Neural progenitor cell (in vitro differentiated cells): Measurements from ENCODE around the gene SCYL3. TPM values are rescaled to one million over a fixed set of nuclear protein-coding genes. Genes with fewer than 3 reads are reported as not detected.

Experiments
- DNase-seq: peaks from one replicate; pipeline ENCODE4 v3.0.0-alpha.2; 2016; ENCODE audit warnings: low spot score
- H2AFZ ChIP-seq: fragments of 200-600 bp; sonication (generic); replicated peaks from 2 replicates; pipeline ENCODE4 v1.6.1; 2016; ENCODE audit warnings: antibody characterized with exemption
- H3F3A ChIP-seq: fragments of 200-600 bp; sonication (generic); 2 replicates; pipeline ENCODE4 v1.6.1; 2016; ENCODE audit warnings: antibody characterized with exemption, low read depth
- H3K27ac ChIP-seq: fragments of 200-600 bp; sonication (generic); 2 replicates; pipeline ENCODE4 v1.5.1; 2016; ENCODE audit warnings: mild to moderate bottlenecking
- H3K27me3 ChIP-seq: fragments of 200-600 bp; sonication (generic); 2 replicates; pipeline ENCODE4 v1.6.1; 2016; ENCODE audit warnings: mild to moderate bottlenecking, moderate library complexity
- H3K36me3 ChIP-seq: fragments of 200-600 bp; sonication (generic); 2 replicates; pipeline ENCODE4 v1.5.1; 2016
- H3K4me1 ChIP-seq: fragments of 200-600 bp; sonication (generic); 2 replicates; pipeline ENCODE4 v1.6.1; 2016; ENCODE audit warnings: mixed run types
- H3K4me2 ChIP-seq: fragments of 200-600 bp; sonication (generic); 2 replicates; pipeline ENCODE4 v1.6.1; 2016
- H3K4me3 ChIP-seq: fragments of 200-600 bp; sonication (generic); 2 replicates; pipeline ENCODE4 v1.5.1; 2016
- H3K79me2 ChIP-seq: fragments of 200-600 bp; sonication (generic); 2 replicates; pipeline ENCODE4 v1.6.1; 2016; ENCODE audit warnings: low read depth
- H3K9ac ChIP-seq: fragments of 200-600 bp; sonication (generic); 2 replicates; pipeline ENCODE4 v1.6.1; 2016
- H3K9me3 ChIP-seq: fragments of 200-600 bp; sonication (generic); 2 replicates; pipeline ENCODE4 v1.5.1; 2016; ENCODE audit warnings: low read depth
- H4K20me1 ChIP-seq: fragments of 200-600 bp; sonication (generic); 2 replicates; pipeline ENCODE4 v1.6.1; 2016; ENCODE audit warnings: low read depth
- H3K27ac Mint-ChIP-seq: 3 replicates; pipeline ENCODE4 v1.8.0; 2021; ENCODE audit warnings: mixed read lengths
- H3K27me3 Mint-ChIP-seq: 2 replicates; pipeline ENCODE4 v1.8.0; 2022; ENCODE audit warnings: low read depth, mild to moderate bottlenecking, inconsistent platforms, moderate library complexity, mixed read lengths; ENCODE audit not compliant: insufficient read depth
- H3K36me3 Mint-ChIP-seq: 3 replicates; pipeline ENCODE4 v1.8.0; 2021; ENCODE audit warnings: mixed read lengths
- H3K4me1 Mint-ChIP-seq: 3 replicates; pipeline ENCODE4 v1.8.0; 2021; ENCODE audit warnings: mixed read lengths
- H3K4me3 Mint-ChIP-seq: 3 replicates; pipeline ENCODE4 v1.8.0; 2021; ENCODE audit warnings: mild to moderate bottlenecking, moderate library complexity, mixed read lengths
- H3K9me3 Mint-ChIP-seq: 3 replicates; pipeline ENCODE4 v1.8.0; 2020; ENCODE audit warnings: mixed read lengths
- EZH2 ChIP-seq: fragments of 200-600 bp; sonication (generic); IDR thresholded peaks from 2 replicates; pipeline ENCODE4 v1.6.1; 2017; ENCODE audit warnings: antibody characterized with exemption, mild to moderate bottlenecking, moderate library complexity
- EZH2phosphoT487 ChIP-seq: fragments of 200-600 bp; sonication (generic); IDR thresholded peaks from 2 replicates; pipeline ENCODE4 v1.6.1; 2017; ENCODE audit warnings: antibody characterized with exemption
- total RNA-seq: library from RNA; depleted of rRNA; stranded (reverse); fragments of >200 nt; gene quantifications from 2 replicates; pipeline ENCODE4 v1.2.3, GENCODE V29; 2015; ENCODE audit warnings: low replicate concordance
- TF ChIP-seq, protein P1 (sequence below): fragments of 200-600 bp; sonication (generic); IDR thresholded peaks from 2 replicates; pipeline ENCODE4 v1.5.1; 2017; ENCODE audit warnings: antibody characterized with exemption, mild to moderate bottlenecking

SCYL3 gene
- total RNA-seq, 1 donor from 2014 or later, result 12.8 TPM

DNA sequence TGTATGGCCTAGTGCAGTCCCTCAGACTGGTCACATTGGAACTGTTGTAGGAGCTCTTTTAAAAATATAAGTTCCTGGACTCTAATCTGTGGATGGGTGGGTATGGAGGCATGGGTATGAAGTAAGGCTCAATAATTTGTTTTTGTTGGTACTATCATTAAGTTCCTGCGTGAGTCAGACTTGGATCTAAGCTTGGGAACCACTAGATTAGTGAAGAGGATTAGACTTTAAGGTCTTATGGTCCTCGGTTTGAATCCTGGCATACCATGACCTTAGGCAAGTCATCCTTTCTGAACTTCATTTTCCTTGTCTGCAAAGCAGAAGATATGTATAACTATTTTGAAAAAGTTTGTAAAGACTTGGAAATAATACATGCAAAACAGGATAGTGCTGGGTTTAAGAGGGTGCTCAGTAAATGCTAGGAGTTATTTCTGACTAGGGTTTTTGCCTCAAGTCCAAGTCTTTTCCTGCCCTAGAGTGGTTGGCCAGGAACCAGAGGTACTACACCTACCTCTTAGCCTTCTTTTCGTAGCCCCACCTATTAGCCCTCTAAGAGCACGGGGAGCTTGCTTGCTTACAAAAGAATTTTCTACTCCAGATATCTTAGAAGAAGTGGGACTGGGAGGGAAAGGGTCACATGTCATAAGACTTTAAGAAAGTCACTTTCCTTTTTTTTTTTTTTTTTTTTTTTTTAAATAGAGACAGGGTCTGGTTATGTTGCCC, 60.4 kb downstream of the SCYL3 start:
- no peaks in the 10 kb centered on the region for H3K9me3 ChIP-seq
- no peaks in the 10 kb centered on the region for H3K79me2 ChIP-seq
- H3K4me1 ChIP-seq, result no peaks in the 10 kb centered on the region
- peaks cover 29% of the 10 kb centered on the region for H3K36me3 ChIP-seq
- no peaks in the 10 kb centered on the region for H3F3A ChIP-seq
- H3K27ac Mint-ChIP-seq, result no peak overlapping the region
- no peak overlapping the region for H3K4me3 Mint-ChIP-seq
- no peaks in the 10 kb centered on the region for H4K20me1 ChIP-seq
- no peaks in the 10 kb centered on the region for H3K9me3 Mint-ChIP-seq
- no peak for TF ChIP-seq EZH2
- TF ChIP-seq, protein P1, sequence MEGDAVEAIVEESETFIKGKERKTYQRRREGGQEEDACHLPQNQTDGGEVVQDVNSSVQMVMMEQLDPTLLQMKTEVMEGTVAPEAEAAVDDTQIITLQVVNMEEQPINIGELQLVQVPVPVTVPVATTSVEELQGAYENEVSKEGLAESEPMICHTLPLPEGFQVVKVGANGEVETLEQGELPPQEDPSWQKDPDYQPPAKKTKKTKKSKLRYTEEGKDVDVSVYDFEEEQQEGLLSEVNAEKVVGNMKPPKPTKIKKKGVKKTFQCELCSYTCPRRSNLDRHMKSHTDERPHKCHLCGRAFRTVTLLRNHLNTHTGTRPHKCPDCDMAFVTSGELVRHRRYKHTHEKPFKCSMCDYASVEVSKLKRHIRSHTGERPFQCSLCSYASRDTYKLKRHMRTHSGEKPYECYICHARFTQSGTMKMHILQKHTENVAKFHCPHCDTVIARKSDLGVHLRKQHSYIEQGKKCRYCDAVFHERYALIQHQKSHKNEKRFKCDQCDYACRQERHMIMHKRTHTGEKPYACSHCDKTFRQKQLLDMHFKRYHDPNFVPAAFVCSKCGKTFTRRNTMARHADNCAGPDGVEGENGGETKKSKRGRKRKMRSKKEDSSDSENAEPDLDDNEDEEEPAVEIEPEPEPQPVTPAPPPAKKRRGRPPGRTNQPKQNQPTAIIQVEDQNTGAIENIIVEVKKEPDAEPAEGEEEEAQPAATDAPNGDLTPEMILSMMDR, result no peak
- no peak for TF ChIP-seq EZH2phosphoT487
- H3K36me3 Mint-ChIP-seq, result peaks cover 10% of the 10 kb centered on the region
- no peak overlapping the region for H3K27ac ChIP-seq
- H3K27me3 ChIP-seq, result no peaks in the 10 kb centered on the region
- H3K27me3 Mint-ChIP-seq, result no peaks in the 10 kb centered on the region
- H2AFZ ChIP-seq, result no peak overlapping the region
- H3K4me2 ChIP-seq, result no peak overlapping the region
- no peaks in the 10 kb centered on the region for H3K4me1 Mint-ChIP-seq
- no peak overlapping the region for H3K9ac ChIP-seq
- no peak for DNase-seq
- no peak overlapping the region for H3K4me3 ChIP-seq

DNA sequence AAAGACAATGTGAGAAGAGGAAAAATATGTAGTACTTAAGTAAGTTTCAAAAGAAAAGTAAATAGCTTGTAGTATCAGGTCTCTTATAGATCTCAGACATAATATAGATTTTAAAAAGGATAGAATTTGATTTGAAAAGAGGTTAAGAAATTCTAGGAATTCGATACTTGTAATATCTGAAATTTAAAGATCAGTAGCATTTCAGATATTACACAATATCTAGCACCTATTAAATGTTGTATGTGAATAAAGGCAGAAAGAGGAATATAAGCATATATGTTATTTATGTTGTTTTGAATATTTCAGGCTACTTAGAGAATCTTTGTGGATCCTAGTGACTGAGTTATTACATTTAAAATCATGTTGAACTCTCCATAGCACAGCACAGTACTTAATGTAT, 64.0 kb downstream of the SCYL3 start:
- peaks cover 2% of the 10 kb centered on the region for H3K36me3 Mint-ChIP-seq
- Histone ChIP-seq H3K27me3 (no peaks in the 10 kb centered on the region), H3K79me2 (no peaks in the 10 kb centered on the region), H3K9me3 (no peaks in the 10 kb centered on the region), H3K36me3 (peaks cover 24% of the 10 kb centered on the region), H3K4me1 (no peaks in the 10 kb centered on the region), H3K9ac (no peak overlapping the region), H3K27ac (no peak overlapping the region), H2AFZ (no peak overlapping the region), H3K4me3 (no peak overlapping the region), H4K20me1 (no peaks in the 10 kb centered on the region), H3F3A (no peaks in the 10 kb centered on the region), H3K4me2 (no peak overlapping the region)
- H3K27ac Mint-ChIP-seq, result no peak overlapping the region
- H3K4me3 Mint-ChIP-seq, result no peak overlapping the region
- TF ChIP-seq, protein P1, result no peak
- TF ChIP-seq EZH2, result no peak
- no peak for TF ChIP-seq EZH2phosphoT487
- no peaks in the 10 kb centered on the region for H3K4me1 Mint-ChIP-seq
- no peaks in the 10 kb centered on the region for H3K9me3 Mint-ChIP-seq
- no peak for DNase-seq
- no peaks in the 10 kb centered on the region for H3K27me3 Mint-ChIP-seq

DNA sequence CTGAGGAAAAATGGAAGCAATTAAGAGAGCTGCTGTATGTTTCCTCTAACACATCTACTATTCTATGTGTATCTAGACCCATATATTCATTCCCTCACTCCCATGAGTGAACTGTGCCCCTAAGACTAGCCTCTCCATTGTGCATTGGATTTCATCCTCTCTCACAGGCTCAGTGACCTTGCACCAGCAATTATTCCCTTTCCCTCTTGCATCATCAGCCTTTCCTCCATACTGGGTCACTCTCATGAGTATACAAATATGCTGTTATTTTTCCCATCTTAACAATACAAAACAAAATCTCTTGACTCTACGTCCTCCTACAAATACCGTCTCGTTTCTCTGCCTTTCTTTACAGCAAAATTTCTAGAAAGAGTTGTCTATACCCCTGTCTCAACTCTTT, 69.5 kb downstream of the SCYL3 start:
- Mint-ChIP-seq H3K36me3 (peaks cover 11% of the 10 kb centered on the region), H3K27me3 (no peaks in the 10 kb centered on the region), H3K4me3 (no peak overlapping the region), H3K27ac (no peak overlapping the region), H3K9me3 (no peaks in the 10 kb centered on the region), H3K4me1 (no peaks in the 10 kb centered on the region)
- Histone ChIP-seq H3K9ac (no peak overlapping the region), H3K79me2 (no peaks in the 10 kb centered on the region), H3F3A (no peaks in the 10 kb centered on the region), H3K9me3 (no peaks in the 10 kb centered on the region), H3K27ac (no peak overlapping the region), H2AFZ (no peak overlapping the region), H3K27me3 (no peaks in the 10 kb centered on the region), H3K4me3 (no peak overlapping the region), H3K4me2 (no peak overlapping the region), H4K20me1 (peaks cover 6% of the 10 kb centered on the region), H3K36me3 (peaks cover 5% of the 10 kb centered on the region), H3K4me1 (no peaks in the 10 kb centered on the region)
- TF ChIP-seq EZH2 (no peak), EZH2phosphoT487 (no peak)
- TF ChIP-seq, protein P1, result no peak
- no peak for DNase-seq
